ENCODE data around the gene SIRT1. TPM values are rescaled to one million over a fixed set of nuclear protein-coding genes. Genes with fewer than 3 reads are reported as not detected.
A peak's percentile ranks its signal among the peaks of the same experiment; 100 is the strongest.

SIRT1 gene
- total and polyA plus RNA-seq, 2 of the 8 experiments (the other 6 are each of a cell fraction or from before 2014, with no cell fraction given) = 22.6 to 70.9 TPM

DNA sequence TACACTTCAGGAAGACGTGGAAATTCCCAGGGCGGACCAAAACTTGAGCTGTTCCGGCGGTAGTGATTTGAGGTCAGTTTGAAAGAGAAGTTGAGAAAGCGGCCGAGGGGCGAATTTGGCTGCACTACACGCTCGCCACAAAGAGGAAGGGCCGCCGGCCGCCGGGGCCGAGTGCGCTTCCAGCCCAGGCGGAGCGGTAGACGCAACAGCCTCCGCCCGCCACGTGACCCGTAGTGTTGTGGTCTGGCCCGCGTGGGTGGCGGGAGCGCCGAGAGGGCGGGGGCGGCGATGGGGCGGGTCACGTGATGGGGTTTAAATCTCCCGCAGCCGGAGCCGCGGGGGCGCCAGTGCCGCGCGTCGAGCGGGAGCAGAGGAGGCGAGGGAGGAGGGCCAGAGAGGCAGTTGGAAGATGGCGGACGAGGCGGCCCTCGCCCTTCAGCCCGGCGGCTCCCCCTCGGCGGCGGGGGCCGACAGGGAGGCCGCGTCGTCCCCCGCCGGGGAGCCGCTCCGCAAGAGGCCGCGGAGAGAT is at the start of gene SIRT1 (continued):
- TF ChIP-seq CTBP2 (IDR thresholded peaks at IDR 0.05; ENCODE audit: borderline replicate concordance, insufficient read depth, insufficient read length, low read length) (no peak), JUND (IDR thresholded peaks at IDR 0.05; ENCODE audit: low read length) (peak; percentile 58; the same call in 1 of the 2 replicates), E2F6 (IDR thresholded peaks at IDR 0.05) (peak; percentile 83), PHF8 (conservative IDR thresholded peaks at IDR 0.05; ENCODE audit: low read depth, low read length) (peak; percentile 82; the same call in 1 of the 2 replicates), ZNF274 (IDR thresholded peaks at IDR 0.05; ENCODE audit: borderline replicate concordance, extremely low read depth, low read length) (no peak), GTF2F1 (IDR thresholded peaks at IDR 0.05; ENCODE audit: borderline replicate concordance, low read depth, low read length) (peak; percentile 84), SAP30 (IDR thresholded peaks at IDR 0.05; ENCODE audit: insufficient read depth, insufficient replicate concordance, low read length) (no peak), CTCF (IDR thresholded peaks at IDR 0.05; ENCODE audit: control extremely low read depth in 1 of 3, insufficient read depth in 1 of 3, low read depth in 1 of 3, low read length in 3 of 3) (no peak), SP4 (IDR thresholded peaks at IDR 0.05; ENCODE audit: low read length) (no peak), CBX8 (IDR thresholded peaks at IDR 0.05; ENCODE audit: borderline replicate concordance, low read depth, low read length) (no peak), KDM5A (IDR thresholded peaks at IDR 0.05; ENCODE audit: low read length) (no peak), EP300 (IDR thresholded peaks at IDR 0.05; ENCODE audit: borderline replicate concordance in 1 of 2, low read depth in 2 of 2, low read length in 2 of 2) (peak in 1 of 2 experiments; percentile 37; a peak in 1 of 3 replicates), HDAC6 (IDR thresholded peaks at IDR 0.05; ENCODE audit: low read depth, low read length) (no peak), POLR2A (IDR thresholded peaks at IDR 0.05; ENCODE audit: control extremely low read depth in 1 of 2, low read depth in 2 of 2, low read length in 2 of 2) (peak; percentile 99), BACH1 (IDR thresholded peaks at IDR 0.05; ENCODE audit: low read length) (no peak), CREB1 (IDR thresholded peaks at IDR 0.05) (peak; percentile 71), GABPA (IDR thresholded peaks at IDR 0.05; ENCODE audit: borderline replicate concordance, insufficient read depth, low read length) (no peak), CEBPB (IDR thresholded peaks at IDR 0.05; ENCODE audit: low read depth, low read length) (no peak), ASH2L (IDR thresholded peaks at IDR 0.05; ENCODE audit: low read length) (no peak), SP2 (IDR thresholded peaks at IDR 0.05; ENCODE audit: low read length) (no peak), RFX5 (IDR thresholded peaks at IDR 0.05; ENCODE audit: borderline replicate concordance, low read depth, low read length) (no peak), TBP (IDR thresholded peaks at IDR 0.05; ENCODE audit: low read depth, low read length) (peak; percentile 95), MAX (IDR thresholded peaks at IDR 0.05) (peak; percentile 98)

Data from H1 (cell line).